Pons (tissue), 1 donor: ENCODE results near the gene LRCH1.

Source experiments
- DNase-seq: peaks from one replicate; pipeline ENCODE4 v3.0.0-alpha.2; 2016; ENCODE audit warnings: low spot score

The LRCH1 gene

DNA sequence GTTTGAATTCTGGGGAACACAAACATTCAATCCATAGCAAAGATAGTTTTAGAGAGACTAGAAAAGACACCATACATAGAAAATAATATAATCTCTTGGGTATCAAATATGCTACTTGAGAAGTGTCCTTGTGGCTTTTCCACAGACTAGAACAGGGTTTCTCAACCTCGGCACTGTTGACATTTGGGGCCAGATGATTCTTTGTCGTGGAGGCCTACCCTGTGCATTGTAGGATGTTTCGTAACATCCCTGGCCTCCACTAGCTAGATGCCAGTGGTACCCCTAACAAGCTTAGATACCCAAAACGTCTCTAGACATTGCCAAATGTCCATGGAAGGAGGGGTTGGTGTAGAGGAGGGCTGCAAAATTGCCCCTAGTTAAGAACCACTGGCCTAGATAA, 246.2 kb downstream of the LRCH1 start:
- no peak for DNase-seq

DNA sequence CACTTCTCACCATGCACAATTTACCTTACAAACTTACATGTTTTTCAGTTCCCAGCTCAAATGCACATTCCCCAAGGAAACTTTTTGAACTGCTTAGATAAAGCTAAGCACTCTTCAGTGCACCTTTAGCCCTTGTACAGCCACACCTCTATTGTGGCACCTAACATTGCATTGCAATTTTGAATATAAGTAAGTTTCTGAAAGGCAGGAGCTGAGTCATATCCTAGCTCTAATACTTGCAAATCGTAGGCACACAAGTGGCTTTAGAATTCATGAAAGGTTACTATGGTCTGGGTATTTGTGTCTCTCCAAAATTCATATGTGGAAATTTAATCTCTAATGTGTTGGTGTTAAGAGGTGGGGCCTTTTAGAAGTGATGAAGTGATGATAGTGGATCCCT, 248.9 kb downstream of the LRCH1 start:
- DNase-seq: no peak
